ENCODE data around the gene THYN1. TPM values are rescaled to one million over a fixed set of nuclear protein-coding genes. Genes with fewer than 3 reads are reported as not detected.
A peak's percentile ranks its signal among the peaks of the same experiment; 100 is the strongest.

The THYN1 gene
- total and polyA plus RNA-seq, 2 donors (not counting 3 experiments of a cell fraction or from before 2014, with no cell fraction given): 35.7 to 38.0 TPM

DNA sequence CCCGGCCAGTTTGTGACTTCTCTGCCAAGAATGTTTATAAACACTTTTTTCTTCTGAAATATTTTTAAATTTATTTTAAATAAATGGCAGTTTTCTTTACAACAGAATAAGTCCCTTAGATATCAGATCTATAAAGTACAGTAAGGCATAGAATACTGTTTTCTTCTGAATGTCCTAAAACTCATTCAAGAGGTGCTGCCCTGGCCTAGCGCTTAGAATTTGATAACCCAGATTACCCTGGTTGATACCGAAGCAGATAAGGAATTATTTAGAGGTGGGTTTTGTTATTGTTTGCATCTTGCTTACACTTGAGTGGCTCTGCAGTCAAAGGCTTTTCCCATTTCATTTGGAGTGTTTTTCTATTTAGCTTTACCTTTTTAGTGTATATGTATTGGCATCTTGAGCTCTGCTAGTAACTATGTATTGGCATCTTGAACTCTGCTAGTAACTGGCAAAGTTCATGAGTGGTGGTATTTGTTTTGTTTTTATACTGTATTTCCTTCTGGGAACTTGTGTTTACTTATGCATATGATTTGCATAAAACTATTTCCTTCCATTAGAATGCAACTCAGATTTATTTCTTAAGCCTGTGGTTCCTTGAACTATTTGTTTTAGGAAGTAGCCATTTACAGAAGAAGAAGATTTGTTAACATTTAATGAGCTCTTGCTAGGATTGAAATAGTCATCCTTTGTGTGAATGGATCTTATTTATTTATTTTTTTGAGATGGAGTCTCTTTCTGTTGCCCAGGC lies 1.5 kb upstream of the THYN1 start:
- Histone ChIP-seq H4K20me1 (replicated peaks; ENCODE audit: control insufficient read depth, extremely low read depth, insufficient read depth, low read length) (no peaks in the 10 kb centered on the region), H3K4me3 (replicated peaks in 1 of 3; ENCODE audit: insufficient read depth in 1 of 3, low read depth in 1 of 3, low read length in 3 of 3) (peak overlapping the region in 2 of 3 experiments; percentile 72 to 88), H3K79me2 (ENCODE audit: control insufficient read depth, insufficient read depth, low read length) (peaks cover 6% of the 10 kb centered on the region), H3K9me1 (replicated peaks; ENCODE audit: control insufficient read depth, extremely low read depth, insufficient read depth, low read length) (no peaks in the 10 kb centered on the region), H3K27me3 (ENCODE audit: control insufficient read depth in 2 of 2, insufficient read depth in 2 of 2, low read length in 2 of 2) (no peaks in the 10 kb centered on the region), H3K4me1 (ENCODE audit: control insufficient read depth, extremely low read depth, insufficient read depth, low read length) (peaks cover 11% of the 10 kb centered on the region), H3K4me2 (ENCODE audit: insufficient read depth, low read length) (peak overlapping the region; percentile 94), H3K36me3 (ENCODE audit: control insufficient read depth in 2 of 2, extremely low read depth in 1 of 2, insufficient read depth in 2 of 2, low read length in 2 of 2) (peaks cover 0 to 15% of the 10 kb centered on the region in 2 experiments), H3K9me3 (replicated peaks; ENCODE audit: control insufficient read depth, insufficient read depth, low read length) (no peaks in the 10 kb centered on the region), H3K9ac (replicated peaks; ENCODE audit: extremely low read depth, insufficient read depth, low read length) (no peak overlapping the region), H3K27ac (ENCODE audit: insufficient read depth, low read depth, low read length) (no peak overlapping the region), H2AFZ (ENCODE audit: low read depth, low read length) (no peak overlapping the region)
- TF ChIP-seq MYC (IDR thresholded peaks at IDR 0.05; ENCODE audit: low read depth, low read length): no peak
- dilution Hi-C loops (cut with MboI; ENCODE audit: extremely low pct_ligation_motif_present, low sequenced_read_pairs) (no loop called here), intact Hi-C loops (cut with micrococcal nuclease) (loop anchor here (1.0 to 5.0 kb wide), 3 partner anchors 19 to 217 kb away; partner anchors contain the start of gene GLB1L2)
- DNase-seq (ENCODE audit: low read depth, low spot score): no peak
- FAIRE-seq: no peak
- ChIA-PET CTCF (interaction anchor here (0.8 to 2.7 kb wide), 5 partner anchors 11 to 327 kb away, joined by 3 to 11 read pairs (median 4); partner anchors contain the start of gene NCAPD3), POLR2A (no interaction called here)
- no TSS peak for BruUV-seq (replicated peaks)

DNA sequence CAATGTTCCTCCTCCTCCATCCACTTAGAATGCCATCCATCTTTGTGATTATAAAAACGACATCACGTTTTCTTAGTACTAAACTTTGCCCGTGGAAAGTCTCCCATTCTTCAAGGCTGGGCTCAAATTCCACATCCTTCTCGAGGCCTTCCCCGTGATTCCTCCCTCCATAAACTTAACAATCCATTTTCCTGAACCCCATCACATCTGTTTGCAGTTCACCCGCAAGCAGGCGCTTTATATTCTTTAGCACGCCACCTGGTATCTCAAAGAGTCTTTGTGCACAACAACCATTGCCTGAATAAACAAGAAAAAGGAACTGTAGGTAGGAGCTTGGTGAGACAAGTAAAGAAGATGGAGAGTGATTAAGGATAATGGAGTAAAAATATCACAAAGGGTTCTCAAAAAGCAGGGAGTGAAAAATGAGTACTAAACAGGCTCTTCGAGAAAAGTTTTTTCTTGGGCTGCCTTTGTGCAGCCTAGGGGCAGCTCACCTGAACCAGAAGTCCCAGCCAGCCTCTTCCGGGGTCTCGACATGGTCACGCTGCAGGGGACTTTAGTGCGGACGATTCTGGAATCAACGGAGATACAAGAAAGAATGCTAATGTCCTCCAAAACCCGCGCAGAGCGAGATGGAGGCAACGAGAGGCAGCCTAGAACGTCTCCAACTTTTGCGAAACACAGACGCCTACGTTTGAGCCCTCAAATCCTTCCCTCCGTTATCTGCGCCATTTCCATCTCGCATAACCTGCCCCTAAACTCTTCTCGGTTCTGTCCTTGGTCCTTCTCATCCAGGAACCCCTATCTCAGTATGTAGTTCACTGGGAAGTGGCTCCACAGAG lies 585 bp downstream of the THYN1 start:
- H3K4me2 ChIP-seq (ENCODE audit: insufficient read depth, low read length): peak overlapping the region; percentile 64
- H3K4me3 ChIP-seq (replicated peaks in 1 of 3; ENCODE audit: insufficient read depth in 1 of 3, low read depth in 1 of 3, low read length in 3 of 3): peak overlapping the region; percentile 61 to 88 (median 72)
- TF ChIP-seq MAX (IDR thresholded peaks at IDR 0.05; ENCODE audit: insufficient read depth, insufficient read length) (no peak), MYC (IDR thresholded peaks at IDR 0.05; ENCODE audit: low read depth, low read length) (no peak), JUN (IDR thresholded peaks at IDR 0.05; ENCODE audit: borderline replicate concordance, insufficient read depth, insufficient read length, low read depth) (no peak), POLR2A (IDR thresholded peaks at IDR 0.05; ENCODE audit: low read depth, low read length) (no peak), GATA2 (IDR thresholded peaks at IDR 0.05; ENCODE audit: insufficient read depth, insufficient read length, low read depth, low read length) (no peak), FOS (IDR thresholded peaks at IDR 0.05; ENCODE audit: borderline replicate concordance, insufficient read depth, low read length) (no peak), POLR2AphosphoS5 (IDR thresholded peaks at IDR 0.05; ENCODE audit: insufficient read depth, low read depth, low read length) (no peak), EZH2 (IDR thresholded peaks at IDR 0.05; ENCODE audit: borderline replicate concordance, low read depth, low read length, severe bottlenecking) (no peak)
- TF ChIP-seq, protein P1, sequence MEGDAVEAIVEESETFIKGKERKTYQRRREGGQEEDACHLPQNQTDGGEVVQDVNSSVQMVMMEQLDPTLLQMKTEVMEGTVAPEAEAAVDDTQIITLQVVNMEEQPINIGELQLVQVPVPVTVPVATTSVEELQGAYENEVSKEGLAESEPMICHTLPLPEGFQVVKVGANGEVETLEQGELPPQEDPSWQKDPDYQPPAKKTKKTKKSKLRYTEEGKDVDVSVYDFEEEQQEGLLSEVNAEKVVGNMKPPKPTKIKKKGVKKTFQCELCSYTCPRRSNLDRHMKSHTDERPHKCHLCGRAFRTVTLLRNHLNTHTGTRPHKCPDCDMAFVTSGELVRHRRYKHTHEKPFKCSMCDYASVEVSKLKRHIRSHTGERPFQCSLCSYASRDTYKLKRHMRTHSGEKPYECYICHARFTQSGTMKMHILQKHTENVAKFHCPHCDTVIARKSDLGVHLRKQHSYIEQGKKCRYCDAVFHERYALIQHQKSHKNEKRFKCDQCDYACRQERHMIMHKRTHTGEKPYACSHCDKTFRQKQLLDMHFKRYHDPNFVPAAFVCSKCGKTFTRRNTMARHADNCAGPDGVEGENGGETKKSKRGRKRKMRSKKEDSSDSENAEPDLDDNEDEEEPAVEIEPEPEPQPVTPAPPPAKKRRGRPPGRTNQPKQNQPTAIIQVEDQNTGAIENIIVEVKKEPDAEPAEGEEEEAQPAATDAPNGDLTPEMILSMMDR (IDR thresholded peaks at IDR 0.05; ENCODE audit: extremely low read depth in 1 of 2, insufficient read depth in 1 of 2, low read depth in 1 of 2, low read length in 2 of 2): no peak
- no peak for FAIRE-seq
- H3K9ac ChIP-seq (replicated peaks; ENCODE audit: extremely low read depth, insufficient read depth, low read length): peak overlapping the region; percentile 36
- peaks cover 11% of the 10 kb centered on the region for H3K4me1 ChIP-seq (ENCODE audit: control insufficient read depth, extremely low read depth, insufficient read depth, low read length)
- no peaks in the 10 kb centered on the region for H3K27me3 ChIP-seq (ENCODE audit: control insufficient read depth in 2 of 2, insufficient read depth in 2 of 2, low read length in 2 of 2)
- BruUV-seq (replicated peaks): TSS peak; percentile 28
- peaks cover 2 to 20% of the 10 kb centered on the region in 2 experiments for H3K36me3 ChIP-seq (ENCODE audit: control insufficient read depth in 2 of 2, extremely low read depth in 1 of 2, insufficient read depth in 2 of 2, low read length in 2 of 2)
- H3K27ac ChIP-seq (ENCODE audit: insufficient read depth, low read depth, low read length): no peak overlapping the region
- H2AFZ ChIP-seq (ENCODE audit: low read depth, low read length): peak overlapping the region; percentile 72
- dilution Hi-C loops (cut with MboI; ENCODE audit: extremely low pct_ligation_motif_present, low sequenced_read_pairs): no loop called here
- no peaks in the 10 kb centered on the region for H3K9me3 ChIP-seq (replicated peaks; ENCODE audit: control insufficient read depth, insufficient read depth, low read length)
- ChIA-PET CTCF (interaction anchor here (1.1 to 2.7 kb wide), 3 partner anchors 10 to 45 kb away, joined by 6 to 11 read pairs (median 11); partner anchors contain the start of gene NCAPD3), POLR2A (no interaction called here)
- peaks cover 6% of the 10 kb centered on the region for H3K79me2 ChIP-seq (ENCODE audit: control insufficient read depth, insufficient read depth, low read length)
- H3K9me1 ChIP-seq (replicated peaks; ENCODE audit: control insufficient read depth, extremely low read depth, insufficient read depth, low read length): no peaks in the 10 kb centered on the region
- intact Hi-C loops (cut with micrococcal nuclease): loop anchor here (1.0 to 5.0 kb wide), 4 partner anchors 28 to 215 kb away; partner anchors contain the start of genes GLB1L2 and VPS26B
- H4K20me1 ChIP-seq (replicated peaks; ENCODE audit: control insufficient read depth, extremely low read depth, insufficient read depth, low read length): no peaks in the 10 kb centered on the region
- DNase-seq (ENCODE audit: low read depth, low spot score): no peak

Measured in endothelial cell of umbilical vein (primary cell).